HG02623 (cell line): ENCODE results near the gene MCTP1.
"Not testable (repeated sequence)": the region's sequence is repeated elsewhere in the genome, so short reads cannot be mapped to it uniquely, and the experiment has no call there.

Experiments used
- ATAC-seq: cut with Tn5 transposase; IDR thresholded peaks from one replicate; pipeline ENCODE4 v1.9.1; 2021; ENCODE audit warnings: moderate library complexity; ENCODE audit not compliant: unreplicated experiment

The MCTP1 gene

GRCh38 chr5:95252801-95253200 lies 32.1 kb downstream of the MCTP1 start:
- no peak for ATAC-seq

- ATAC-seq: no peak
Measured at GRCh38 chr5:95251185-95251584, 33.7 kb downstream of the MCTP1 start.

- ATAC-seq: no peak
Measured at GRCh38 chr5:95244479-95244878, 40.4 kb downstream of the MCTP1 start.

DNA sequence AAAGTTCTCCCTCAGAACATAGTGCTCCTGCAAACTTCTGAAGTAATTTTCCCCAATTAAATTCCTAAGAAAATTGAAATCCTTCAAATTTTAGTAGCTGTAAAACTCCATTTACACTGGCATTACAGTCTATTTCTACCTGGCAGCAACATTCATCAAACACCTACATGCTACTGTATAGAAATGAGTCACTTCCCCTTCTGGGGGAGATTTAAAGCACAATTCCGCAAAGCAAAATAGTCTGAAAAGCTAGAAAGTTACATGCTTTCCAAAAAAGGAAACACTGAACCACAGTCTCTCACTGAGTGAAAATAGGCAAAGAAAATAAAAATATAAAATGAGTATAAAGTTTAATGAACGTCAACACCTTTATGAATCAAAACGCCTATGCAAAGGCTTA lies 43.3 kb downstream of the MCTP1 start:
- ATAC-seq: peak; percentile 97

- ATAC-seq: no peak
Measured at GRCh38 chr5:95241161-95241560, 43.7 kb downstream of the MCTP1 start.

DNA sequence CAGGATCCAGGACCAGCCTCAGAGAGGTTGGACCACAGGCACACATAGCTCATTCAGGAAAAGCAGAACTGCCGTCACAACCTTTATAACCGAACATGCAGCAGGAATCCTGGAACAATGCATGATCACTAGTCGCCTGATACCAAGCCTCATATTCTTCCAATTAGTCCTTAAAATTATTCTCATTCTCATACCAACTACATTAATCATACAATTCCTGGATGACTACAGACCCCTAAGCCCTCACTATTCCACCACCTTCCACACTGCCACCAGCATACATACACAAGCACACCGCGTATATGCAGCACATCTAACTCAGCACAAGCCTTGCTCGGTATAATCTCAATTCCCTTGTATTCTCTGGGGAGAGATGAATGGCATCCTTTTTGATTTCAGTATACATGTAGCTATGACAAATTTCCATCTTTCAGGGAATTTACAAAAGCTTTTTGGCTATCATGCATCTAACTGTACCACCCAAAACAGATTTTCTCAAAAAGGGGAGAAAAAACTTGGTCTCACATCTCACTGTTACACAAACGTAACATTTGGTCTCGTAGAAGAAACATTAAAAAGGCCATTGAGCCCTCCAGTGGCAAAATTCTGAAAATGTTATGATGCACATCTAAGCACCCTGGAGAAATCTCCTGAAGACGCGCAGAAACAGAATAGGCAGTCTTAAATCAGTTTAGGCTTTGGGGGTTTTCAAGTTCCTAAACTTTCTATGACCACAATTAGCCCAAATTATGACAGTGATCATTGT lies 46.2 kb downstream of the MCTP1 start:
- no peak for ATAC-seq

GRCh38 chr5:95237324-95237723 lies 47.6 kb downstream of the MCTP1 start:
- ATAC-seq: no peak

GRCh38 chr5:95235439-95235982 lies 49.4 kb downstream of the MCTP1 start:
- no peak for ATAC-seq

- ATAC-seq: no peak
Measured at GRCh38 chr5:95229646-95230045, 55.2 kb downstream of the MCTP1 start.

- no peak for ATAC-seq
Measured at GRCh38 chr5:95224701-95225459, 60.0 kb downstream of the MCTP1 start.

- no peak for ATAC-seq
Measured at GRCh38 chr5:95223566-95224258, 61.2 kb downstream of the MCTP1 start.

DNA sequence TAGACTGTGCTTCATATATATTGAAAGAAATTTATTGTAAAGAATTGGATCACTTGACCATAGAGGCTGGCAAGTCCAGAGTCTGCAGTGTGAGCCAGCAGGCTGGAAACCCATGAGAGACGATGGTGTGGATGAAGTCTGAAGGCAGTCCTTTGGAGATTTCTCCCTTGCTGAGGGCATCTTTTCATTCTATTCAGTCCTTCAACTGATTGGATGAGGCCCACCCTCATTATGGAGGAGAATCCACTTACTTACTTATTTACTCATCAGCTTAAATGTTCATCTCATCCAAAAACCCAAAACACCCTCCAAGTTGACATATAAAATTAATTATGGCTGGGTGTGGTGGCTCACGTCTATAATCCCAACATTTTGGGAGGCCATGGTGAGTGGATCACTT lies 62.1 kb downstream of the MCTP1 start:
- ATAC-seq: no peak

- no peak for ATAC-seq
Measured at GRCh38 chr5:95221234-95221633, 63.7 kb downstream of the MCTP1 start.

GRCh38 chr5:95220381-95220780 lies 64.5 kb downstream of the MCTP1 start:
- no peak for ATAC-seq

GRCh38 chr5:95219411-95219810 lies 65.5 kb downstream of the MCTP1 start:
- no peak for ATAC-seq

GRCh38 chr5:95217881-95218280 lies 67.0 kb downstream of the MCTP1 start:
- ATAC-seq: no peak

GRCh38 chr5:95217351-95217750 lies 67.5 kb downstream of the MCTP1 start:
- ATAC-seq: no peak

GRCh38 chr5:95216136-95216955 lies 68.5 kb downstream of the MCTP1 start:
- ATAC-seq: no peak

- ATAC-seq: not testable (repeated sequence)
Measured at GRCh38 chr5:95207811-95208210, 77.1 kb downstream of the MCTP1 start.

GRCh38 chr5:95194856-95195255 lies 90.0 kb downstream of the MCTP1 start:
- no peak for ATAC-seq

DNA sequence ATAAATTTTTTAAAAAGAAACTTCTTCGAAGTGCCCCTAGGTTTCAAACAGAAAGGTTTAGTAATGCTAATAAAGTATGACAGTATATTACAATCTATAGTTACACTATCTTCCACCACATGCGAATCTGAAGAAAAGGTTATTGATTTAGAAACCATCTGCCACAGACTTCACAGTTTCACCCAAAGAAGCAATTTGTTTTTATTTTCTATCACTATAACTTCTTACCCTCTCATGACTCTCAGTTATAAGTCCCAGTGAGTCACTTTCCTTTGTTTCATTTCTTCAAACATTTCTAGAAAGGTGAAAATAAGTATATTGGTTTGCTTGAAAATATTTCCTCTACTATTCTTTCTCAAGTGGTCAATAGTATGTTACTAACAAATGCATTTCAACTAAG lies 93.6 kb downstream of the MCTP1 start:
- peak; percentile 87 for ATAC-seq
